NCI-H748 (cell line): Measurements from ENCODE around the gene PCSK4.
"Not testable (repeated sequence)": the region's sequence is repeated elsewhere in the genome, so short reads cannot be mapped to it uniquely, and the experiment has no call there.

ENCODE experiments used
- DNase-seq: peaks from one replicate; lab custom pipeline; 2025; ENCODE audit not compliant: unreplicated experiment; lab: John Stamatoyannopoulos, UW

PCSK4 gene

GRCh38 chr19:1441677-1442438 lies 48.3 kb downstream of the PCSK4 start:
- DNase-seq = no peak

DNA sequence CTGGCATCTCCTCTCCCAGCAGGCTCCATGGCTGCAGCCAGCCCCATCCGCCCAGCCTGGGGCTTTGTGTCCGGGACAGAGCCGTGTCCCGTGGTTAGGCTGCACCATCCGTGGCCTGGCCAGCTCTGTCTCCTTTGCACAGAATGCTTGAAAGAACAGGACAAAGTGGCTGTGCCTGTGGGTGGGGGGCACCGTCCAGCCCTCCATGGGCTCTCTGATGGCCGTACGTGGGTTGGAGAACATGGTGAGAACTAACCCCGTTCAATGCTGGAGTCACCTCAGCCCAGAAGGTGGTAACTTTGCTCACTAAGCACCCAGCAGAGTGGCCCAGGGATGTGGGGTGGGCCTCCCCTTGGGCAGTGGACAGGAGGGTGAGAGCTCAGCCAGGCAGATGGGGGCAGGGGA lies 49.1 kb downstream of the PCSK4 start:
- DNase-seq = no peak

GRCh38 chr19:1440418-1440801 lies 49.7 kb downstream of the PCSK4 start:
- no peak for DNase-seq

DNA sequence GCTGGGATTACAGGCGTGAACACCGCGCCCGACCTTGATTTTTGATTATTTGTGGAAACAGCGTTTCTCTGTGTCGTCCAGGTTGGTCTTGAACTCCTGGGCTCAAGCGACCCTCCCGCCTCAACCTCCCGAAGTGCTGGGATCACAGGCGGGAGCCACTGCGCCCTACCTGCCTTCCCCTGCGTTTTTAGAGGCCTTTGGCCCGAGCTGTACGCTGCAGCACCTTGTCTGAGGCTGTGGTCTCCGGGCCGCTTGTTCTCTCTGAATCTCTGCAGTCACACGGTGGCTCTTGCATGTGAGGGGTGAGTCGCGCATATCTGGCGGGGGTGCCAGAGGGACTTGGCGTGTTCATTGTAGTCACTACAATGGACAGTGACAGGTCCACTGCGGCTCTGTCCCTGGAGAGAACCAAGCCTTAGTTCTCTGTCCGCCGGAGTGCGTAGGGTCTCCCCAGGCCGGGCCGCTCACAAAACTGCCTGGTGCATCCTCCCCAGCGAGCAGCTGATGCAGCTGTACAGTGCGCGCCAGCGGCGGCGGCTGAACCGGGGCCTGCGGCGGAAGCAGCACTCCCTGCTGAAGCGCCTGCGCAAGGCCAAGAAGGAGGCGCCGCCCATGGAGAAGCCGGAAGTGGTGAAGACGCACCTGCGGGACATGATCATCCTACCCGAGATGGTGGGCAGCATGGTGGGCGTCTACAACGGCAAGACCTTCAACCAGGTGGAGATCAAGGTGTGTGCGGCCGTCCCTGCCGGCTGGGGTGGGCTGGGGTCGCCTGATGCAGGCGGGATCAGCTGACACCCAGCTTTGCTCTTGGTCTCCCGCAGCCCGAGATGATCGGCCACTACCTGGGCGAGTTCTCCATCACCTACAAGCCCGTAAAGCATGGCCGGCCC lies 50.4 kb downstream of the PCSK4 start:
- DNase-seq = not testable (repeated sequence)

DNA sequence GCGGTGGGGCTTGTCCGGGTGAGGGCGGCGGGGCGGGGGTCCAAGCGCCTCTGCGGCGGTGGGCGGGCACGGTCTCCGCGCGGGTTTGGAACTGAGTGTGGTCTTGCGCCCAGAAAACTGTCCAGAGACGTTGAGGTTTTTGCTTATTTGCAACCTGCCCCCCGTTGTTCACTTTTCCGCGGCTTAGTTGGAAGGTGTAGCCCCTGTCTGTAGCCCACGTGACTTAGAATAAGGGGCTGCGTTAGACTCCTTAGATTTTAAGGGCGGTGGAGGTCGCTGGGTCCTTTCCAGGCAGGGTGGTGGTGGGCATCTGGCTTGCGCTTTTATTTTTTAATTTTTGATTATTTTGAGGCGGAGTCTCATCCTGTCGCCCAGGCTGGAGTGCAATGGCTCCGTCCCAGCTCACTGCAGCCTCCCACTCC lies 51.2 kb downstream of the PCSK4 start:
- DNase-seq = peak; percentile 32

GRCh38 chr19:1438035-1438932 lies 51.9 kb downstream of the PCSK4 start, which contains the start of gene RPS15:
RPS15 (plus strand) TSS chr19:1438396; CDS start chr19:1438426, 30 bp downstream.
- peak; percentile 89 for DNase-seq

- no peak for DNase-seq
Observed at GRCh38 chr19:1437609-1438008, 52.5 kb downstream of the PCSK4 start.

- no peak for DNase-seq
Observed at GRCh38 chr19:1435378-1435989, 54.7 kb downstream of the PCSK4 start.

- no peak for DNase-seq
Observed at GRCh38 chr19:1434577-1435060, 55.5 kb downstream of the PCSK4 start.

DNA sequence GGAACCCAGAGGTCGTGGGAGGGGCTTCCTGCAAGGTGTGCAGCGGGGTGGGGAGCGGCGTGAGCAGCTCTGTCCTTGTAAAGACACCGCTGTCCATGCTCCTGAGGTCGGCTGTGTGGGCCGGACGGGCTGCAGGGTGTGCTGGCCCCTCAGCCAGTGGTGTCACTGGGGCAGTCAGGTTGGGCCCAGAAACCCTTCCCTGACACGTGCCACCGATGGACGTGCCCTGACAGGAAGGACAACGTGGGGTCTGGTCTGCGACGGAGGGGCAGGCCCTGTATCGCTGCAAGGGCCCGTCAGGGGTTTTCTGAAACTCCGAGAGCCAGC lies 56.1 kb downstream of the PCSK4 start:
- no peak for DNase-seq

DNA sequence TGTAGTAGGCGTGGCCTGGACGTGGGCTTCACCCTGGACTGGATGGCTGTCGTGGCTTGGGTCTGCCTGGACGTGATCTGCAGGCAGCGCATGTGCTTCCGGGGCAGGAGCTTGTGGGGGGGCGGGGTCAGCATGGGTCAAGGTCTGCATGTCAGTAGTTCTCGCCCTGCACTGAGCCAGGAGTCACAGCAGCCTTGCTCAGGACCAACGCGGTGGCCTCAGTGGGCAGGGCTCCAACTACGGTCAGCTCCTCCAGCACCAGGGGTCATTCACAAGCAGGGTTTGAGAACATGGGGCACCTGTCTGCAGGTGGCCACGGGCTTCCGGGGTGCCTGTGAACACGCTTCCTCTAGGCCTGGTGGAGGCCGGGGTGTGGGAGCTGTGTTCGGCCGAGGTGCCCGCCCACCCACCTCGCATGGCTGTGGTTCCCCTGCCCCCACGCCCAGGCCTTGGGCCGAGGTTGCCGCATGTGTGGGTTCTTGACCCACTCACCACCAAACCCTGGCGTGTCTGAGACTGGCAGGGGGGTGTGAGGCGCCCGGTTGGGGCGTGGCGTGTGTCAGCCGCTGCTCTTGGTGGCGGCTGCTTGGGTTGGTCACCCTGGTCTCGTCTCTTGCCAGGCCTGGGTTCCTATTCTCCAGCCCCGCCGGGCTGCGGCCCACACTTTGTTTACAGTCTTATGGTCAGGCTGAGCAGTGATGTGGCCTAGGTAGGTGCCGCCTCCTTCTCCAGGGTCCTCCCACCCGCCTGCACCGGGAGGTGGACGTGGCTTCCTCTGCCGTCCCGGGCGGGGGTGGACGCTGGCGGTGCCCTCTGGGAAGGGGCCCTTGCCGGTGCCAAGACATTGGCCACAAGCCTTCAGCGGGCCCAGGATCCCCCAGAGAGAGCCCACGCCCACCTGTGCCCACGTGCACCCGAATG lies 56.8 kb downstream of the PCSK4 start:
- DNase-seq = no peak

GRCh38 chr19:1432507-1432887 lies 57.7 kb downstream of the PCSK4 start:
- DNase-seq = no peak

DNA sequence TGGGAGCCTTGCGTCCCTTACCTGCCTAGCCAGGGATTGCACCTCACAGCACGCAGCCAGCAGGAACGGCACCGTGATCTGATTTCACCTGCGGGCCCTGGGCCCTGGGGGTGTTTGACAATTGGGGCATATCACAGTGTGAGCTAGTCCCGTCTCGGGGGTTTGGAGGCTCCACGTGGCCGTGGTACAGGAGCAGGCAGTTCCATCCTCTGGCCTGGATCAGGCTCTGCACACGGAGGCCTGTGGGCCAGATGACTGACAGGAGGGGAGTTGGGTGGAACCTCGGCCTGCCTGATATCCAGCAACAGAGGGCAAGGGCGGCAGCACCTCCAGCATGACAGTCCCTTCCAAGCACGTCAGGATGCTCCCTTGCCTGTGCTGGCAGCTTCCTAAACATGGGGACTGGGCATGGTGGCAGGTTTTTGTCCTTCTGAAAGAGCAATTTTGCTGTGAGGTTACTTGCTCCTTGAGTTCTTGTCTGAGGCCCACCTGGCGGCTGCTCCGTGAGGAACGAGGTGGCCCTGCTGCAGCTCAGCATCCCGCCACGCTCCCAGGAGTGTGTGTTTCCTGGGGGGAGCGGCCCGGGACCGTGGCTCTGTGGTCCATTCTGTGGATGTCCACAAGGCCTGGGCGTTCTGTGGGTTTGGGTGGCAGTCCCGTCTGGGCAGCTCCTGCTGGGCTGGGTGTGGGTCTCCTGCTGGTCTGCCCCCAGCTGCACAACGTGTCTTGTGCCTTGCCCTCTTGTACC lies 58.2 kb downstream of the PCSK4 start:
- DNase-seq = no peak
